Urinary bladder (tissue), 4 donors: ENCODE measurements around the gene HOXD8. TPM values are rescaled to one million over a fixed set of nuclear protein-coding genes. Genes with fewer than 3 reads are reported as not detected.

ENCODE experiments used
- DNase-seq: peaks from one replicate; pipeline ENCODE4 v3.0.0-alpha.2; 2015; ENCODE audit errors: extremely low spot score
- H3K27ac ChIP-seq: one replicate; pipeline ENCODE4 v1.5.1; 2013; ENCODE audit warnings: low read depth, mild to moderate bottlenecking, moderate library complexity
- H3K36me3 ChIP-seq: one replicate; pipeline ENCODE4 v1.6.1; 2013; ENCODE audit warnings: mild to moderate bottlenecking, moderate library complexity; ENCODE audit not compliant: insufficient read depth
- H3K4me1 ChIP-seq: one replicate; pipeline ENCODE4 v1.6.1; 2013; ENCODE audit warnings: mild to moderate bottlenecking, moderate library complexity; ENCODE audit not compliant: insufficient read depth
- H3K4me3 ChIP-seq: one replicate; pipeline ENCODE4 v1.5.1; 2013; ENCODE audit warnings: low read depth, low read length
- WGBS: extraction: QIAGEN DNeasy Blood & Tissue Kit; methylation state at CpG from one replicate; pipeline ENCODE4 v1.1.7; 2013; 5-methylcytosine and 5-hydroxymethylcytosine counted together
- polyA plus RNA-seq: library from polyadenylated mRNA; stranded (reverse); fragments of 200-250 nt; gene quantifications from one replicate; pipeline ENCODE4 v1.2.3, GENCODE V29; 2013
- total RNA-seq: library from RNA; depleted of rRNA; stranded (reverse); fragments of >200 nt; gene quantifications from one replicate; pipeline ENCODE4 v1.2.3, GENCODE V29; 2014
- donor health status: healthy with polysubstance abuse.
- donor health status: healthy.

Gene HOXD8
- total and polyA plus RNA-seq, 2 donors, result 7.0 to 12.3 TPM

GRCh38 chr2:176131848-176132158 is 2.3 kb downstream of the HOXD8 start:
- no peak overlapping the region for H3K27ac ChIP-seq
- WGBS, result 43% methylated on average over 4 of the region's 4 CpGs

DNA sequence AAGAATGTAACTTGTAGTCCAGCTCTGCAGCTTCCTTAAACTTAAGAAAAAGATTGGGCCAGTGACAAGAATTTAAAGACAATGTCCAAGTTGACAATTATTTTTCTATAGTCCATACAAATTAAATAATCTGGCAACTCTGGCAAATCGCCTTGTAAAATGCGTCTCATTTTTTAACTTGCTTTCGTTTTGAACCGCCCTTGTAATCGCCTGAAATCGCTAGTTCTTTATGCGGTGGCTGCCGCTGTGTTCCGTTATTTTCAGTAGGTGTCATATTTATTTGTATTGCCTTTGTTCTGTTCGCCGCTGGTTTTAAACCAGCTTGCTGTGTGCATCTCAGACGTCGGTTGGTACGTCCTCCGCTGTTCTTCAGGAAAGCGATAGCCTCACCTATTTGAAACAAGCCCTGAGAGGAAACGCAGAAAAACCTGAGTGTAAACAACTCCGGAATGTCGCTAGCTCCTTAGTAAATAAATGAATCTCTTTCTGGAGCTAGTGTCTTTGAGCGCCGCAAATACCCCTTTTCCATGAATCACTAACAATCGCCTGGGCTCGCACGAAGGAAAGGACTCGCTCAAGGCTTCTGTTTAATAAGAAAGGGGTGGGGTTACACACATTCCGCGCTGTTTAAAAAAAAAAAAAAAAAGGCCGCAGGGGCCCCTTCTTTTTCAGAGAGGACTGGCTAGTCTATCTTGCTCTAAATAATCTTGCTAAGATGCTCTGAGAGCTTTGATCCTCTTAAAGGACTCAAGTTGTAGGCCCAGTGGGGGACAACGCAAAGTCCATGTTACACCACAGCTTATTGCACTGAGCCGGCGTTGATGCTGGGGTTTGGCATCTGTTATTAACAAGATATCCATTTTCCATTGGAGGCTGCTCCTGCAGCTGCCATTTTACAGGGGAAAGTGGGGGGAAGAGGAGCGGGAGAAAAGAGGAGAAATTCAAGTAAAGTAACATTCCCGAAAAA is 3.0 kb downstream of the HOXD8 start:
- Histone ChIP-seq H3K36me3 (no peaks in the 10 kb centered on the region), H3K27ac (no peak overlapping the region), H3K4me1 (peaks cover 6% of the 10 kb centered on the region), H3K4me3 (peak overlapping the region; percentile 9)
- WGBS, result 33% methylated on average over 33 of the region's 33 CpGs
- no peak for DNase-seq

More at GRCh38 chr2:176131848-176132158, 2.3 kb downstream of the HOXD8 start:
- no peak for DNase-seq
- no peaks in the 10 kb centered on the region for H3K36me3 ChIP-seq
- H3K4me1 ChIP-seq, result peaks cover 6% of the 10 kb centered on the region
- H3K4me3 ChIP-seq, result peak overlapping the region; percentile 1

DNA sequence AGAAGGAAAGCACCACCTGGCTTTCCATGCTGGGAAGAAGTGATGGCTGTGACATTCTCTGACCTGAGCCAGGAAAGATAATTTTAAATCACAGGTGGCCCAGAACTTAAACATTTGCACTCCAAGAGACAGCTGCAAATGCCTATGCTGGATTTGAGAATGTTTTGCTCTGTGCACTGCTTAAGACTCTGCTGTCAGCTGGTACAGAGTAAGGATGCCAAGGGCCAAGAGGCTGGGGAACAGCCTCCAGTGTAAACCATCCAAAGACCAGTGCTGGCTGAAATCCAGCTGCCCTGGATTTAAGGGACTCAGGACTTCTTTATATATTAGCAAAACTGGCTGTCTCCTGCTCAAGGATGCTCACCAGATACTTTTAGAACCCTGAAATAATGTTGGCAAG is 3.9 kb downstream of the HOXD8 start:
- H3K36me3 ChIP-seq, result no peaks in the 10 kb centered on the region
- H3K4me3 ChIP-seq, result no peak overlapping the region
- H3K4me1 ChIP-seq, result peaks cover 6% of the 10 kb centered on the region
- DNase-seq, result no peak
- no peak overlapping the region for H3K27ac ChIP-seq

DNA sequence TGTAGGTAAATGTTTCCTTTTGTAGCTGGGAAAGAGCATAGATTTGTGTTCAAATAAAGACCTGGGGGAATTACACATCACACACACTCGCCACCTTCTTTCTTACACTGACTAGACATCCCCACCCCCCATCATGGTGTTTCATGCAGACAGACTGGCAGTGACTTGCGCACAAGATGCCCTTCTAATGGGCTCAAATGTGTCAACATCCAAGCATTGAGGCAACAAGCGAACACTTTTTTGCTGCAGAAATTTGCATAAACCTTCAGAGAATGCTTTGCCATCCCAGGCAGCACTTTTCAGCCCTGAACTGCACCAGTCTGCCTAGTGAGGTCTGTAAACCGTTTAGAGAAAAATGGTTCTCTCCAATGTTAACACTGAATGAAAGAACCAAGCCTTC is 4.5 kb downstream of the HOXD8 start:
- 73% methylated on average over 4 of the region's 4 CpGs for WGBS
- Histone ChIP-seq H3K36me3 (no peaks in the 10 kb centered on the region), H3K27ac (no peak overlapping the region), H3K4me3 (no peak overlapping the region), H3K4me1 (peaks cover 6% of the 10 kb centered on the region)
- DNase-seq, result no peak

- Histone ChIP-seq H3K27ac (no peak overlapping the region), H3K4me1 (peaks cover 4% of the 10 kb centered on the region), H3K4me3 (no peak overlapping the region), H3K36me3 (no peaks in the 10 kb centered on the region)
- DNase-seq, result no peak
Measured at GRCh38 chr2:176135035-176135440, 5.5 kb downstream of the HOXD8 start.

- Histone ChIP-seq H3K27ac (peak overlapping the region; percentile 69), H3K4me3 (peak overlapping the region; percentile 50), H3K4me1 (no peaks in the 10 kb centered on the region), H3K36me3 (no peaks in the 10 kb centered on the region)
- 2% methylated on average over 71 of the region's 71 CpGs for WGBS
- no peak for DNase-seq
Measured at GRCh38 chr2:176136374-176137251, 7.1 kb downstream of the HOXD8 start.

GRCh38 chr2:176137252-176137580 is 7.7 kb downstream of the HOXD8 start:
- WGBS, result 33% methylated on average over 2 of the region's 2 CpGs
- H3K27ac ChIP-seq, result peak overlapping the region; percentile 69
- H3K4me1 ChIP-seq, result no peaks in the 10 kb centered on the region
- no peak for DNase-seq
- H3K4me3 ChIP-seq, result peak overlapping the region; percentile 50
- no peaks in the 10 kb centered on the region for H3K36me3 ChIP-seq

GRCh38 chr2:176137906-176138305 is 8.4 kb downstream of the HOXD8 start:
- H3K36me3 ChIP-seq, result no peaks in the 10 kb centered on the region
- DNase-seq, result no peak
- no peak overlapping the region for H3K27ac ChIP-seq
- no peaks in the 10 kb centered on the region for H3K4me1 ChIP-seq
- WGBS, result 61% methylated on average over 8 of the region's 8 CpGs
- no peak overlapping the region for H3K4me3 ChIP-seq

DNA sequence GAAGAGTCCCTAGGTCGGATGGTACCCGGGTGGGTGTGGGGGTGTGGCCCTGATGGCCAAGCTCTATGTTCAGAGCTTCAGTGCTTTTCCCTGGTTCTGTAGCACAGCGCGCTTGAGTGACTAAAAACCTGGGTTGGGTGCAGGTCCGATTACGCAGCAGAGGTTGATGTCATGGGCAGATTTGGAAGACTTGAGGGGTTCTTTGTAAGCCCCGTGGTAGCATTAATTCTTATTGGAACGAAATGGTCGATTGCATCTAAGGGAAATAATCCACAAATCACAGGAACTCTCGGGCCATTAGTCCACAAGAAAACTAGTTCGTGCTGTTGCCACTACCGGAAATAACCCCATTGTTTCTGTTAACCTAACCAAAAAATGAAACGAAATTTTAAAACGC is 9.0 kb downstream of the HOXD8 start:
- Histone ChIP-seq H3K27ac (no peak overlapping the region), H3K4me3 (no peak overlapping the region), H3K36me3 (no peaks in the 10 kb centered on the region), H3K4me1 (no peaks in the 10 kb centered on the region)
- DNase-seq, result no peak
- WGBS, result 33% methylated on average over 14 of the region's 14 CpGs

DNA sequence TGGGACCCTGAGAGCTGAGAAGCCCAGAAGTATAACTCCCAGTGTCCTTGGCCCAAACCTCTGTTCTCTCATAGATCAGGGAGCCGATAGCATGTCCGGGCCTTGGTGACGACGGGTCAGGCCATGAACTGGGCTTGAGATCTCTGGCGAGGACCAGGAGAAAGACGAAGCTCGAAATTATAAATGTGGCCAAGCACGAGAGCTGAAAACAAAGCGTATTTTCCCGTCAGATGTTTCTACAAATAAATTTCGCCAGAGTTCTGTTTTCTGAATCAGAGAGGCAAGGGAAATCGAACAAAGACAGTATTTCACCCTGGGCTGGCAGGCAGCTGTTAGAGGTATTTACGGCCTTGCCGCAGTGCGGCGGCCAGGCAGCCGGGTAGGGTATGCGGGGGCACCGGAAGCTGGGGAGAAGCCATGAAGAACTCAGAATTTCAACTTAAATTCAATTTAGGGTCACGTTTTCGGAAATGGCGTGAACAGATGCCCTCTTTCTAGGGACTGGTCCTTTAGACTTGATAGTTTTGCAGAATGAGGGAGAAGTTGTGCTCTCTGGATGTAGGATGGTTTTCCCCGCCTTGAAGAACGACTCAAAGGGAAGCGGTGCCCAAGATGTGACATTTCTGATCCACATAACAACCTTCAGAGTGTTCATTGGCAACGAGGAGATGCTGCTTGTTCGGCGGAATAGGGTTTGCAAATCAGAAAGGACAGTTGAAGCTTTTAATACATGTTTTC is 9.6 kb downstream of the HOXD8 start:
- Histone ChIP-seq H3K27ac (no peak overlapping the region), H3K4me3 (no peak overlapping the region), H3K36me3 (no peaks in the 10 kb centered on the region), H3K4me1 (no peaks in the 10 kb centered on the region)
- WGBS, result 38% methylated on average over 28 of the region's 28 CpGs
- no peak for DNase-seq

- 24% methylated on average over 41 of the region's 41 CpGs for WGBS
- H3K27ac ChIP-seq, result no peak overlapping the region
- H3K4me1 ChIP-seq, result no peaks in the 10 kb centered on the region
- H3K4me3 ChIP-seq, result no peak overlapping the region
- no peak for DNase-seq
- H3K36me3 ChIP-seq, result no peaks in the 10 kb centered on the region
Measured at GRCh38 chr2:176139661-176140512, 10.4 kb downstream of the HOXD8 start.

GRCh38 chr2:176140513-176141317 is 11.2 kb downstream of the HOXD8 start:
- no peak for DNase-seq
- 8% methylated on average over 48 of the region's 48 CpGs for WGBS

More at GRCh38 chr2:176140513-176141317, 11.2 kb downstream of the HOXD8 start:
- Histone ChIP-seq H3K4me1 (no peaks in the 10 kb centered on the region), H3K36me3 (no peaks in the 10 kb centered on the region), H3K27ac (no peak overlapping the region), H3K4me3 (peak overlapping the region; percentile 40)
